HG03457 (cell line): ENCODE data around the gene MAN1C1.

Experiments
- ATAC-seq: cut with Tn5 transposase; IDR thresholded peaks from one replicate; pipeline ENCODE4 v1.9.1; 2021; ENCODE audit warnings: moderate number of reproducible peaks; ENCODE audit not compliant: unreplicated experiment

Gene MAN1C1

DNA sequence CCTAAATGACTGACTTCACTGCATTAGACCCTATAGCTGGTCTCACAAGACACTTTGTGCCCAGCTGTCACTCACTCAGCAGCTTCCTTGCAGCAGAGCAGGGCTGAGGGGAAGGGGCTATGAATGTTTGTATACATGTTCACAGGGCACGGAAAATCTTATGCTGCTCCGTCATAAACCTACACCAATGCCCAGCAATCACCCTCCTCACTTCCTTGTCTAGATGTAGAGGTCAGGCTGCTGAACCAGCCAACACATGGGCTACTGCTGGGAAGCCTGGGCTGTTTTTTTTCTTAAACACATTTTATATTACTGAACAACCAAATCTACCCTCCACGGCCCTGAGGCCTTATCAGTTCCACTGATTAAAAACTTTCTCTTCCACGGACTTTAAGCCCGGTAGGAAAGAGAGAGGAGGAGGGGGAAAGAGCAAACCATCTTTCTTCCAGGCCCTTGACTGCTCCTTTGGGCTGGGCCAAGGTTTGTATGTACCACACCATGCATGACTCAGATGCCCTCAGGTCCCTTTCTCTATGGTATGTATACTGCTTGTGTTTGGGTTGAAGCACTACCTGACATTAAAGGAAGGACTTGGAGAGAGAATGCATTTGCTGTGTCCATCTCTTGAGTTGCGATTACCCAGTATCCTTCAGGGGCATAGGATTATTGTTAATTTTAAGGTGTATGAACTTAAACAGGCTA, 215.9 kb downstream of the MAN1C1 start:
- no peak for ATAC-seq

DNA sequence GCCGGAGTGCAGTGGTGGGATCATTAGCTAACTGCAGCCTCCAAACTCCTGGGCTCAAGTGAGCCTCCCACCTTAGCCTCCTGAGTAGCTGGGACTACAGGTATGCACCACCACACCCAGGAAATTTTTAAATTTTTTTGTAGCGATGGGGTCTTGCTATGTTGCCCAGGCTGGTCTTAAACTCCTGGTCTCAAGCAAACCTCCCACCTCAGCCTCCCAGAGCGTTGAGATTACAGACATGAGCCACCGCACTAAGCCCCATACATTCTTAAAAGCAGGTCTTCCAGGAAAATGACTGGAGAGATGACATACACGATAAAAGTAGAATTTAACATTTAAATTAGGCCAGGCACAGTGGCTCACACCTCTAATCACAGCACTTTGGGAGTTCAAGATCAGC, 216.6 kb downstream of the MAN1C1 start:
- no peak for ATAC-seq
